HG03139 (cell line): Measurements from ENCODE around the gene SLC35A1.

Experiments
- ATAC-seq: cut with Tn5 transposase; IDR thresholded peaks from one replicate; pipeline ENCODE4 v1.9.1; 2021; ENCODE audit not compliant: unreplicated experiment

Gene SLC35A1

GRCh38 chr6:87522686-87523085, 49.9 kb downstream of the SLC35A1 start:
- no peak for ATAC-seq

- ATAC-seq, result no peak
These were observed 56.4 kb downstream of the SLC35A1 start for GRCh38 chr6:87529221-87529620.

DNA sequence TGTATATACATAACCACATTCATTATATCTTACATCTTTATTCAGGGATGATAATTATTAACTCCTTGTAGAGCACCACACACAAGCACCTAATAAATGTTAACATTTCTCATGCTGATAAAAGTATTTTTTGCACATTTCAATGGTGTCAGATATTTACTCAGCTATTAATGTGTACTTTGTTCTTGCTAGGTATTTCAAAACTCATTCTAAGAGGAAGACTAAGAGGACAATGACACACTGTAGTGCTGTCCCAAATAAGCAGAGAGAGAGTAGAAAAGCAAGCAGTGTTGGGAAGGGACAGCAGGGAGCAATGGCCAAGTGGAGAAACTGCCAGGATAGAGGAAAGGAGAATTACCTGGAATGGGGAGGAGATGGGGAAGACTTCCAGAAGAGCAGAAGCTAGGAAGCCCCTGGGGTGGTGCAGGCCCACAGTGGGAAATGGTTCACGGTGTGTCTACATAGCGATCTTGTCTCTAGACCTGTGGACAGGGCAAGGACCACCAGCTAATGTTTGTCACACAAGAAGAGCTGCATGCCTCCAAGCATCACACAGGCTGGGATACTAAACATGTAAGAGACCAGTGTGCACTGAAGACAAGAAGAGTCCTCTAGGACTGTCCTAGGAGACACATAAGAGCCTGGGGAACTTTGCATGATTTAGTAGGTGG, 61.7 kb downstream of the SLC35A1 start:
- no peak for ATAC-seq

DNA sequence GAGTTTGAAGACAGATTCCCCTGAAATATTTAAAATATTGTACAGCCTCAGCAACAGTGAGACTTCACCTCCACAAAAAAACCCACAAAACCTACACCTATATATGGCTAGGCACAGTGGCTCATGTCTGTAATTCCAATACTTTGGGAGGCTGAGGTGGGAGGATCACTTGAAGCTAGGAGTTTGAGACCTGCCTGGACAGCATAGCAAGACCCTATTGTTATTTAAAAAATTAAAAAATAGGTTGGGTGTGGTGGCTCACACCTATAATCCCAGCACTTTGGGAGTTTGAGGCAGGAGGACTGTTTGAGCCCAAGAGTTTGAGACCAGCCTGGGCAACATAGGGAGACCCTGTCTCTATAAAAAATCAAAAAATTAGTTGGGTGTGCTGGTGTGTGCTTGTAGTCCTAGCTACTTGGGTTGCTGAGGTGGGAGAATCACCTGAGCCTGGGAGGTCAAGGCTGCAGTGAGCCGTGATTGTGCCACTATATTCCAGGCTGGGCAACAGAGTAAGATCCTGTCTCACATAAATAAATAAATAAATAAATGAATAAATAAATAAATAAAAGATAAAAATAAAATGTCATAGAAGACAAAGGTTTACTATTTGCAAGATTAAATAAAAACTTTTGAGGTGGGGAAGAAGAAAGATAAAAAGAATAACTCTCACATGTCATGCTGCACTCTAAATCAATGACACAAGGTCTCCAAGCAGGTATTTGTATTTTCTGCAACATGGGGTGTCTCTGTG, 65.9 kb downstream of the SLC35A1 start:
- no peak for ATAC-seq

DNA sequence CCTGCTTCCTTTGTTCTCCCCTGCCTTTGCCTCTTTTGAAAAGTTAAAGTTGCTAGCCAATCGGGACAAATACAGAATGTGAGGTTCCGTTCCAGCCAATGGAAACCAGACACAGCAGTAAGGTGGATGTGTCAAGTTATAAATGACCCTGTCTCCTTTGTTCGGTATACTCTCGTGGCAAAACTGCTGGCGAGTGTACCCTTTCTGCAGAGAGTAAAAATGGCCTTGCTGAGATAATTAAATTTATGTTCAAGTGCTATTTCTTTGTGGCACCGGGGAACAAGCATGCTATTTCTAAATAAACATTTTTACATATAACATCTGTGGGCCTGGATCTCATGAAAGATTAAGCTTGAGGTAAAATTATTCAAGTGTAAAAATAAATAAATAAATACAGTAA, 66.8 kb downstream of the SLC35A1 start:
- no peak for ATAC-seq

DNA sequence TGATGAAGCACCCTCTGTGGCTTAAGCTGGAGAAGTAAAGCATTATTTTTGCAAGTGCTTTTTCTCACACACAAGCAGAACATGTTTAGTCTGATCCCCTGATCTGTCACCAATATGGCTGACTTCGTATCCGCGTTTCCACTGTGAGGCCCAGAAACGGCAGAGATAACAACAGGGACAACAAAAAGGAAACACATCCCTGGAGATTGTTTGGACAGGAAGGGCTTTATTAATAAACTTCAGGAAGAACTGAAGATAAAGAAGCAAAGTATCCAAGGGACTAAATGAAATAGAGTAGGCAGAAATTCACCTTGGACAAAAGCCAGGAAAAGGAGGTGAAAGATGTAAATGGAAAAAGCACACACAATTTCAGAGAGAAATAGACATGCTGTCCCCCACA, 67.8 kb downstream of the SLC35A1 start:
- ATAC-seq, result no peak

GRCh38 chr6:87541041-87541440, 68.3 kb downstream of the SLC35A1 start:
- ATAC-seq, result no peak

- ATAC-seq, result no peak
These were observed 69.0 kb downstream of the SLC35A1 start for GRCh38 chr6:87541744-87542143.

GRCh38 chr6:87543696-87544473, 71.1 kb downstream of the SLC35A1 start:
- no peak for ATAC-seq

DNA sequence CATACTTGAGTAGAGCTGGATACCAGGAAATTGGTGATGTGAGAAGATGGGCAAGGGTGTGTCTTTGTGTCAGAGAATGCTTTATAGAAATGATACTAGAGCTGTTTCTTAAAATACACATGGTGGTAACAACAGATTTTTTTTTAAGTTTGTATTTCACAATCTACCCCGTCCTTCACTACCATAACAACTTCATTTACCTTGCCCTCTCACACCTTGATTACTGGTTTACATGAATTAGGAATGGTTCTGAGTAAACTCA, 71.6 kb downstream of the SLC35A1 start:
- no peak for ATAC-seq

DNA sequence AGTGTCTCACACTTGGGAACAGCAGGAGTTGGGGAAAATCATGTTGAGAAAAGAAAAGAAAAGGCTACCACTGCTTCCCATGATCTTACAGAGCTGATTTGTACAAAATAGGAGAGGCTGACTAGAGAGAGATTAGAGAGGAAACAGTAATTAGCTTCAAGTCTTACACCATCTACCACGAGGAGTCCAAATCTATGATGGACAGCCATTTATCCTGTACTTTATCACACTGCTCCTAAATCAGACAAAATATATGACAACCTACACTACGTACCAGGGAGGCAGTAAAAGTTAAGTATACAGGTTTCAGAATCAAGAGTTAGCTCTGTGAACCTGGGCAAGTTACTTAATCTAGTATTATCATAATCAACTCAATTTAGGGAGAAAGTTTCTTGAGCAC, 79.0 kb downstream of the SLC35A1 start:
- ATAC-seq, result no peak

DNA sequence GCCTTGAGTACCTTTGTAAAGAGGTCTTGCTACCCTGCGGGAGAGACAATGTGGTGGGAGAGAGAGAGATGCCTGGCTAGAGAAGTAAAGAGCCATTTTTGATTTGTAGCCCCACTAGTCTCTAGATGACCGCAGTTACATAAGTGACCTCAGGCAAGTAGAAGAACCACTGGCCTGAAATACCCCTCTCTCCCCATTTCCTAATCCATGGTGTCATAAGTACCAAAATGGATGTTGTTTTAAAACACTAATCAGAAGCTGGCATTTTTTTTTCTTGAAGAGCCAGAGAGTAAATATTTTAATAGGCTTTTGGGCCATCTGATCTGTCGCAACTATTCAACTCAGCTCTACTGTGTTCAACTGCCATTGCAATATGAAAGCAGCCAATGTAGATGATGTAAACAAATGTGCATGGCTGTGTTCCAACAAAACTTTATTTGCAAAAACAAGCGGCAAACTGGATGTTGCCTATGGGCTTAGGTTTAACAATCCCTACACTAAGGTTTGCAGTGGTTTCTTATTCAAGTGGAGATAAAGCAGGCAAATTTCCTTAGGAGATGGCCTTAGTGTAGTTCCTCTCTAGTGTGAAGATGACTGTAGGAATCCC, 80.5 kb downstream of the SLC35A1 start:
- ATAC-seq, result no peak

GRCh38 chr6:87555506-87555905, 82.7 kb downstream of the SLC35A1 start:
- ATAC-seq, result no peak

GRCh38 chr6:87558446-87558845, 85.7 kb downstream of the SLC35A1 start:
- ATAC-seq, result no peak

GRCh38 chr6:87561017-87561416, 88.2 kb downstream of the SLC35A1 start:
- ATAC-seq, result no peak
